Chondrocyte (in vitro differentiated cells): ENCODE data around the gene LARP1. TPM values are rescaled to one million over a fixed set of nuclear protein-coding genes. Genes with fewer than 3 reads are reported as not detected.
A peak's percentile ranks its signal among the peaks of the same experiment; 100 is the strongest.
"Not testable (repeated sequence)": the region's sequence is repeated elsewhere in the genome, so short reads cannot be mapped to it uniquely, and the experiment has no call there.

Experiments
- DNase-seq: peaks from one replicate; pipeline ENCODE4 v3.0.0; 2021; ENCODE audit warnings: mixed read lengths, low spot score
- H3K27ac Mint-ChIP-seq: one replicate; pipeline ENCODE4 v1.8.0; 2021; ENCODE audit warnings: mild to moderate bottlenecking, moderate library complexity, mixed read lengths; ENCODE audit not compliant: unreplicated experiment
- H3K27me3 Mint-ChIP-seq: 2 replicates; pipeline ENCODE4 v1.8.0; 2021; ENCODE audit warnings: low read depth, mixed read lengths
- H3K36me3 Mint-ChIP-seq: 2 replicates; pipeline ENCODE4 v1.8.0; 2021; ENCODE audit warnings: low read depth, mixed read lengths
- H3K4me1 Mint-ChIP-seq: 2 replicates; pipeline ENCODE4 v1.8.0; 2021; ENCODE audit warnings: low read depth, mild to moderate bottlenecking, mixed read lengths
- H3K4me3 Mint-ChIP-seq: one replicate; pipeline ENCODE4 v1.8.0; 2021; ENCODE audit warnings: mild to moderate bottlenecking, moderate library complexity, mixed read lengths; ENCODE audit not compliant: unreplicated experiment
- H3K9me3 Mint-ChIP-seq: 2 replicates; pipeline ENCODE4 v1.8.0; 2021; ENCODE audit warnings: low read depth, mixed read lengths
- total RNA-seq: library from RNA; stranded (reverse); gene quantifications from 3 replicates; pipeline ENCODE4 v1.2.1, GENCODE V29; 2021
- TF ChIP-seq, protein P1 (sequence below): fragments of 200-600 bp; sonication (generic); IDR thresholded peaks from 2 replicates; pipeline ENCODE4 v1.5.0; 2021; ENCODE audit warnings: antibody characterized with exemption, mild to moderate bottlenecking, moderate library complexity

Gene LARP1
- total RNA-seq, 1 donor from 2014 or later, result 258 TPM

DNA sequence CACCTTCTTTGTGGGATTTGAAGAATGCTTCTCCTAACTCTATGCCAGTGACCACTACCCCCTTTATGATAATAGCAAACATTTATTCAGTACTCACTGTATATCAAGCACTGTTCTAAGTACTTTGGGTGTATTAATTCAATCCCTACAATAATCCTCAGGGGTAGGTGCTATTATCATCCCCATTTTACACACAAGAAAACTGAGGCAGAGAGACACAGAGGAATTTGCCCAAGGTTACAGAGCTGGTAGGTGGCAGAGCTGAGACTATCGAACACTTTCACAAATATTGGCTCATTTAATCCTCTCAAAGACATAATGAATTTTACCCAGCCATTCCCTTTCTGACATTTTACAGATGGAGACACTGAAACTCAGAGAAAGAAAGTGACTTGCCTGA is 9.8 kb upstream of the LARP1 start:
- no peak overlapping the region for H3K27ac Mint-ChIP-seq
- peaks cover 17% of the 10 kb centered on the region for H3K4me1 Mint-ChIP-seq
- no peaks in the 10 kb centered on the region for H3K27me3 Mint-ChIP-seq
- H3K9me3 Mint-ChIP-seq, result no peaks in the 10 kb centered on the region
- DNase-seq, result no peak
- no peaks in the 10 kb centered on the region for H3K36me3 Mint-ChIP-seq
- TF ChIP-seq, protein P1, sequence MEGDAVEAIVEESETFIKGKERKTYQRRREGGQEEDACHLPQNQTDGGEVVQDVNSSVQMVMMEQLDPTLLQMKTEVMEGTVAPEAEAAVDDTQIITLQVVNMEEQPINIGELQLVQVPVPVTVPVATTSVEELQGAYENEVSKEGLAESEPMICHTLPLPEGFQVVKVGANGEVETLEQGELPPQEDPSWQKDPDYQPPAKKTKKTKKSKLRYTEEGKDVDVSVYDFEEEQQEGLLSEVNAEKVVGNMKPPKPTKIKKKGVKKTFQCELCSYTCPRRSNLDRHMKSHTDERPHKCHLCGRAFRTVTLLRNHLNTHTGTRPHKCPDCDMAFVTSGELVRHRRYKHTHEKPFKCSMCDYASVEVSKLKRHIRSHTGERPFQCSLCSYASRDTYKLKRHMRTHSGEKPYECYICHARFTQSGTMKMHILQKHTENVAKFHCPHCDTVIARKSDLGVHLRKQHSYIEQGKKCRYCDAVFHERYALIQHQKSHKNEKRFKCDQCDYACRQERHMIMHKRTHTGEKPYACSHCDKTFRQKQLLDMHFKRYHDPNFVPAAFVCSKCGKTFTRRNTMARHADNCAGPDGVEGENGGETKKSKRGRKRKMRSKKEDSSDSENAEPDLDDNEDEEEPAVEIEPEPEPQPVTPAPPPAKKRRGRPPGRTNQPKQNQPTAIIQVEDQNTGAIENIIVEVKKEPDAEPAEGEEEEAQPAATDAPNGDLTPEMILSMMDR, result no peak
- H3K4me3 Mint-ChIP-seq, result no peak overlapping the region

DNA sequence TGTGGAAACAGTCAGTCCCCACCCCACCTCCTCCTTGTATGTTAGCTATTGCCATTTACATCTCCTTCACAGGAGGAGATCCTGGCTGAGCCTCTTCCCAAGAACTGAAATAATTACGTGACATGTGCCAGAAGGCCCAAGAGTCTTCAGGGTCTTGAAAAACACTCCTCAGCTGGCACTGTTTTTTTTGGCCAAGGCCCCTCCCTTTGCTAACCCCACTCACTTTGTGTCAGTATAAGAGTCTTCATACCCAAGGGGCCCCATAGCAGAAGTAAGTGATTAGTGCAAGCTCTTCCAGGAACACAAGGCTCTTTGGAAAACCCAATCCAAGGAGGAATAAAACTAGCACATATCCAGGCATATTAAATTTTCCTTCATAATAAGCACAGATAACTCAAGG is 5.7 kb upstream of the LARP1 start:
- Mint-ChIP-seq H3K27ac (no peak overlapping the region), H3K9me3 (no peaks in the 10 kb centered on the region)

DNA sequence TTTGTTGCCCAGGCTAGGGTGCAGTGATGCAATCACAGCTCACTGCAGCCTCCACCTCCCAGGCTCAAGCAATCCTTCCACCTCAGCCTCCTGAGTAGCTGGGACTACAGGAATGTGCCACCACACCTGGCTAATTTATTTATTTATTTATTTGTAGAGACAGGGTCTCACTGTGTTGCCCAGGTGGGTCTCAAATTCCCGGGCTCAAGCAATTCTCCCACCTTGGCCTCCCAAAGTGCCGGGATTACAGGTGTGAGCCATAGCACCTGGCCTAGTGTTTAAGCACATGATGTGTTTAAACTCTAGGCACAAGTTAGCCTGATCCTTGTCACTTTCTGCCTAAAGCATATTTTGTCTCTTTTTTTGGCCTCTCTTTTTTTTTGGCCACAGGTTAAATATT is 4.5 kb upstream of the LARP1 start:
- not testable (repeated sequence) for H3K36me3 Mint-ChIP-seq, DNase-seq, H3K27ac Mint-ChIP-seq, H3K4me3 Mint-ChIP-seq, H3K27me3 Mint-ChIP-seq, H3K9me3 Mint-ChIP-seq
- H3K4me1 Mint-ChIP-seq, result peaks cover 32% of the 10 kb centered on the region

More for the DNA sequence above, 5.7 kb upstream of the LARP1 start:
- no peak overlapping the region for H3K4me3 Mint-ChIP-seq
- no peaks in the 10 kb centered on the region for H3K27me3 Mint-ChIP-seq
- H3K36me3 Mint-ChIP-seq, result no peaks in the 10 kb centered on the region
- TF ChIP-seq, protein P1, result no peak
- H3K4me1 Mint-ChIP-seq, result peaks cover 31% of the 10 kb centered on the region
- DNase-seq, result no peak

GRCh38 chr5:154751854-154752253 is 3.3 kb upstream of the LARP1 start:
- TF ChIP-seq, protein P1, result no peak
- H3K4me3 Mint-ChIP-seq, result no peak overlapping the region
- DNase-seq, result no peak
- H3K4me1 Mint-ChIP-seq, result peaks cover 32% of the 10 kb centered on the region
- H3K27me3 Mint-ChIP-seq, result no peaks in the 10 kb centered on the region
- no peaks in the 10 kb centered on the region for H3K9me3 Mint-ChIP-seq
- peaks cover 3% of the 10 kb centered on the region for H3K36me3 Mint-ChIP-seq
- H3K27ac Mint-ChIP-seq, result no peak overlapping the region

DNA sequence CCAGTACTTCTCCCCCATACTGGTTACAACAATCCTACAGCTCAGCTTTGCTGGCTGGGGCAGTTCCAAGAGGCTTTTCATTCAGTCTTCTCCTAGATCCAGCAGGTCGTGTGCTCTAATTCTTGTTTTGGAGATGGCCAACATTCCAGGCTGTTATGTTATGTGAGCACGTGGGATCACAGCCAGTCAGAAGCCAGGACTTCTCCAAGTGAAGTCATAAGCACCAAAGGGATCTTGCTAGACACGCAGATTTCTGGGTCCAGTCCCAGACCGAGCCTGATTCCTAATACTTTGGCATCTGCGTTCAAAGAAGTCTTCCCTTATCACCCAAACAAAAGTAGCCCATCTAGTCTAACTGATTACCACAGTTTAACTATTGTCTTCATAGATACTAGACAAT is 1.4 kb upstream of the LARP1 start:
- peaks cover 3% of the 10 kb centered on the region for H3K36me3 Mint-ChIP-seq
- H3K9me3 Mint-ChIP-seq, result no peaks in the 10 kb centered on the region
- DNase-seq, result no peak
- peak overlapping the region; percentile 97 for H3K27ac Mint-ChIP-seq
- H3K4me1 Mint-ChIP-seq, result peaks cover 40% of the 10 kb centered on the region
- TF ChIP-seq, protein P1, result no peak
- H3K27me3 Mint-ChIP-seq, result no peaks in the 10 kb centered on the region
- peak overlapping the region; percentile 75 for H3K4me3 Mint-ChIP-seq
